Peyer's patch (tissue), 4 donors: Measurements from ENCODE around the gene KLHL6. TPM values are rescaled to one million over a fixed set of nuclear protein-coding genes. Genes with fewer than 3 reads are reported as not detected.
"Not testable (repeated sequence)": the region's sequence is repeated elsewhere in the genome, so short reads cannot be mapped to it uniquely, and the experiment has no call there.

Experiments used
- DNase-seq, 3 donors: peaks; one replicate each; pipeline ENCODE4 v3.0.0-alpha.2; 2017 to 2019
- H3K27ac ChIP-seq, 4 donors: fragments of 200-600 bp; sonication (generic); one replicate each; pipeline ENCODE4 v1.5.1; 2016 to 2019
- H3K27me3 ChIP-seq, 2 donors: fragments of 200-600 bp; sonication (generic); one replicate each; pipeline ENCODE4 v1.5.1; 2019
- H3K36me3 ChIP-seq, 3 donors: fragments of 200-600 bp; sonication (generic); one replicate each; pipeline ENCODE4 v1.5.1; 2016 to 2019
- H3K4me1 ChIP-seq, 4 donors: fragments of 200-600 bp; sonication (generic); one replicate each; pipeline ENCODE4 v1.5.1; 2016 to 2019
- H3K4me3 ChIP-seq, 4 donors: fragments of 200-600 bp; sonication (generic); 1 replicate in 3 of 4; 2 replicates in 1 of 4; pipeline ENCODE4 v1.5.1; 2016 to 2019; ENCODE audit warnings: mild to moderate bottlenecking in 1 of 4
- H3K9me3 ChIP-seq, 4 donors: fragments of 200-600 bp; sonication (generic); one replicate each; pipeline ENCODE4 v1.5.1; 2016 to 2019; ENCODE audit warnings: mild to moderate bottlenecking in 1 of 4
- POLR2A ChIP-seq, 2 donors: fragments of 450-650 bp; IDR thresholded peaks; one replicate each; pipeline ENCODE4 v1.5.1; 2017; ENCODE audit warnings: antibody characterized with exemption in 2 of 2, mild to moderate bottlenecking in 2 of 2, moderate library complexity in 2 of 2
- total RNA-seq, 4 donors: library from RNA; depleted of rRNA; stranded (reverse); fragments of >200 nt; gene quantifications; one replicate each; pipeline ENCODE4 v1.1.0, GENCODE V29; 2016
- TF ChIP-seq, protein P1 (sequence below), 6 experiments: fragments of 450-650 bp in 4 of 6; fragments of 200-600 bp in 2 of 6; sonication (generic) in 1 of 6; IDR thresholded peaks; one replicate each; pipeline ENCODE4 v1.5.1; 2017 to 2019; ENCODE audit warnings: antibody characterized with exemption in 6 of 6, mild to moderate bottlenecking in 3 of 6, moderate library complexity in 1 of 6

Gene KLHL6
- total RNA-seq, 4 donors from 2014 or later = 1.6 to 53.6 (median 4.9) TPM

DNA sequence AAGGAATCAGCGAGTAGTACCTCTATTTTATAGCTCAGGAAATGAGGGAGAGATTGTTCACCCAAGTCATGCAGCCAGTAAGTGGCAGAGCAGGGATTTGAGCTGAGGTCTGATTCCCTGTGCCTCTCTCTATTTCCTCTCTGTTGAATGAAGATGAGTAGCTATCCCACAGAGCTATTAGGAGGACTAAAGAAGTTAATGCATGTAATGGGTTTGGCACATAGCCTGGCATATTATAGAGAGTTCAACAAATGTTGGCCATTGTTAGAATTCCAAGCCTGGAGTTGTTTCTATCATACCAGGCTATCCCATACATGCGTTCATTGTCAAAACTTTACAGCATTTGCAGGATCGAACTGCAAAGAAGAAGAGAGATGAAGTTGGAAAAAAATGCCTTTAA, 21.8 kb upstream of the KLHL6 start:
- Histone ChIP-seq H3K27me3 (no peaks in the 10 kb centered on the region), H3K4me3 (no peak overlapping the region), H3K4me1 (peaks cover 0 to 4% (median 1%) of the 10 kb centered on the region in 4 donors), H3K36me3 (no peaks in the 10 kb centered on the region), H3K27ac (no peak overlapping the region), H3K9me3 (no peaks in the 10 kb centered on the region)
- no peak for DNase-seq
- TF ChIP-seq, protein P1, sequence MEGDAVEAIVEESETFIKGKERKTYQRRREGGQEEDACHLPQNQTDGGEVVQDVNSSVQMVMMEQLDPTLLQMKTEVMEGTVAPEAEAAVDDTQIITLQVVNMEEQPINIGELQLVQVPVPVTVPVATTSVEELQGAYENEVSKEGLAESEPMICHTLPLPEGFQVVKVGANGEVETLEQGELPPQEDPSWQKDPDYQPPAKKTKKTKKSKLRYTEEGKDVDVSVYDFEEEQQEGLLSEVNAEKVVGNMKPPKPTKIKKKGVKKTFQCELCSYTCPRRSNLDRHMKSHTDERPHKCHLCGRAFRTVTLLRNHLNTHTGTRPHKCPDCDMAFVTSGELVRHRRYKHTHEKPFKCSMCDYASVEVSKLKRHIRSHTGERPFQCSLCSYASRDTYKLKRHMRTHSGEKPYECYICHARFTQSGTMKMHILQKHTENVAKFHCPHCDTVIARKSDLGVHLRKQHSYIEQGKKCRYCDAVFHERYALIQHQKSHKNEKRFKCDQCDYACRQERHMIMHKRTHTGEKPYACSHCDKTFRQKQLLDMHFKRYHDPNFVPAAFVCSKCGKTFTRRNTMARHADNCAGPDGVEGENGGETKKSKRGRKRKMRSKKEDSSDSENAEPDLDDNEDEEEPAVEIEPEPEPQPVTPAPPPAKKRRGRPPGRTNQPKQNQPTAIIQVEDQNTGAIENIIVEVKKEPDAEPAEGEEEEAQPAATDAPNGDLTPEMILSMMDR (IDR thresholded peaks at IDR 0.05) = no peak
- TF ChIP-seq POLR2A (IDR thresholded peaks at IDR 0.05) = no peak

DNA sequence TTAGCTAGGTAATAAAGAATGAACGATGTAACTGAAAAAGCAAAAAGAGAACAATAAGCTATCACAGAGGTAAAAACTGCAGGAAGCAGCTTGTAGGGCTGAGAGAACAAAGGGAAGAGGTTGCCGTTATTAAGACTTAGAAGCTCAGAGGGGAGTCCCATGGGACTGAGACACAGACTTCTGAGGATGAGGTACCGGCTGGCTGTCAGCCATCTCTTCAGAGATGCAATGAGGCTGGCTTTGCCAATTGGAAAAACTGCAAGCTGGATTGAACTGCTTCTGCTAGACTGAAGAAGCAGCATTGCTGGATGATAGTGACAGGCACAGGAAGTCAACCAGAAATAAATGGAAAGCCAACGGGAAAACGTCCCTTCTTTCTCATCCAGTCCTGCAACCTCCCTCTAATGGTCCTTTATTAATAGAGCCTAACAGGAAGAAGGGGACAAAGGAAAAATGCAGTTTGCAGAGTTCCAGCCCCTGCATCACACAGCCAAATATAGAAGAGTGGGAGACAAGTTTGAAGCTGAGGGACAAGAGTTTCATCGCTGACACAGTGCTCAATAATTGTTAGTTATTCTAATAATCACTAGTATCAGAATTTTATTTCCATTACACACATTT, 21.1 kb upstream of the KLHL6 start:
- no peak overlapping the region for H3K27ac ChIP-seq
- no peaks in the 10 kb centered on the region for H3K9me3 ChIP-seq
- peaks cover 0 to 4% (median 1%) of the 10 kb centered on the region in 4 donors for H3K4me1 ChIP-seq
- H3K27me3 ChIP-seq = no peaks in the 10 kb centered on the region
- H3K4me3 ChIP-seq = no peak overlapping the region
- TF ChIP-seq, protein P1 (IDR thresholded peaks at IDR 0.05) = no peak
- H3K36me3 ChIP-seq = no peaks in the 10 kb centered on the region
- DNase-seq = no peak

DNA sequence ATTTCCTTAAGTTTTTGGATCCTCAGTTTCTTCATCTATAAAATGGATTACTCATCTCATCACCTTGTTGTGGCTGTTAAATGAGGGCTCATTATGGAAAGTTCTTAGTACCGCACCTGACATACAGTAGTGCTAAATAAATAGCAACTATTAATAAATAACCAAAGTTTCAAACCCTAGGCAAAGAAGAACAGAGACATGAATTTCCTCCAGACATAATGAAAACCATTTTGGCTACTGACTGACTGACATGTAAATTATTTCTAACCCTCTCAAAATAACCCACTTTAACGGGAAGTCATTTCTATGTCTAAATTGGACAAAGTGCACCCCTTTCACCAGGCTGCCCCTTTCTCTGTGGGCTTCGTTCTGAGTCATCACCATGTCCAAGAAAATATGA, 17.4 kb upstream of the KLHL6 start:
- no peak overlapping the region for H3K4me3 ChIP-seq
- H3K27me3 ChIP-seq = no peaks in the 10 kb centered on the region
- H3K9me3 ChIP-seq = no peaks in the 10 kb centered on the region
- no peak overlapping the region for H3K27ac ChIP-seq
- H3K4me1 ChIP-seq = no peaks in the 10 kb centered on the region
- H3K36me3 ChIP-seq = no peaks in the 10 kb centered on the region
- TF ChIP-seq, protein P1 (IDR thresholded peaks at IDR 0.05) = no peak
- no peak for TF ChIP-seq POLR2A (IDR thresholded peaks at IDR 0.05)
- no peak for DNase-seq

GRCh38 chr3:183570191-183570590, 14.7 kb upstream of the KLHL6 start:
- not testable (repeated sequence) for H3K4me3 ChIP-seq, H3K9me3 ChIP-seq, H3K4me1 ChIP-seq, H3K27me3 ChIP-seq, H3K27ac ChIP-seq, H3K36me3 ChIP-seq, DNase-seq

GRCh38 chr3:183566880-183567279, 11.4 kb upstream of the KLHL6 start:
- DNase-seq = no peak
- H3K4me1 ChIP-seq = no peaks in the 10 kb centered on the region
- H3K9me3 ChIP-seq = no peaks in the 10 kb centered on the region
- no peaks in the 10 kb centered on the region for H3K36me3 ChIP-seq
- TF ChIP-seq, protein P1 (IDR thresholded peaks at IDR 0.05) = no peak
- no peak for TF ChIP-seq POLR2A (IDR thresholded peaks at IDR 0.05)
- no peak overlapping the region for H3K4me3 ChIP-seq
- no peaks in the 10 kb centered on the region for H3K27me3 ChIP-seq
- H3K27ac ChIP-seq = no peak overlapping the region

GRCh38 chr3:183564046-183564445, 8.5 kb upstream of the KLHL6 start:
- no peaks in the 10 kb centered on the region for H3K36me3 ChIP-seq
- H3K4me3 ChIP-seq = no peak overlapping the region
- H3K27ac ChIP-seq = no peak overlapping the region
- H3K4me1 ChIP-seq = no peaks in the 10 kb centered on the region
- H3K9me3 ChIP-seq = no peaks in the 10 kb centered on the region
- no peaks in the 10 kb centered on the region for H3K27me3 ChIP-seq
- TF ChIP-seq, protein P1 (IDR thresholded peaks at IDR 0.05) = no peak
- TF ChIP-seq POLR2A (IDR thresholded peaks at IDR 0.05) = no peak
- DNase-seq = no peak
